ENCODE results near the gene CYYR1. TPM values are rescaled to one million over a fixed set of nuclear protein-coding genes. Genes with fewer than 3 reads are reported as not detected.

The CYYR1 gene
- polyA plus RNA-seq, 4 donors: 0.67 to 11.9 (median 3.4) TPM

DNA sequence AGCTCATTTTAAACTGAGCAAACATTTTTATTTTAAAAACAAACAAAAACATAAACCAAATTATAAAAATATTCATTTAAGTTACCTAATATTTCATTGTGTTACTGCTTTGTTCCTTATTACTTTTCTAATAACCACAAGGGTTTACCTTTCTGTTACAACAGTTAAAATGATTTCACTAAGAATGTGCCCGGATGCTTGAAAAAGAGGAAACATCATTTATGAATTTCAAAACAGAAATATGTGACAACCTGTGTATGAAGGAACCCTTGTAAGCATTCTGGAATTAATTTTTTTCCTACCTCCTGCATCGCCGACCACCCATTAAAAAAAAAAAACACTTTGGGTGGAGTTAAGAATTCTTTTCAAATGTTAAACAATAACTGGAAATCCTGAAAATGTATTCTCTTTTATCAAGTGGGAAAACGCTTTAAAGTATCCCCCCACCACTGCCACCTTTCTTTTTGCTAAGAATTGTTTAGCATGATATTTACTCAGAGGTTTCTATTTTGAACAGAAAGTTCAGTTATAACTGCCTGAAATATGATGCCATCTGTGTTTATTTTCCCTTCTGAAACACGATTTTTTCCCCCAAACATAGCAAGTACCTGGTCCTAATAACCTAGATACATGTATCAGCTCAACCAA, 9.1 kb downstream of the CYYR1 start:
- H3K27ac ChIP-seq (ENCODE audit: low read depth in 1 of 3, low read length in 2 of 3): no peak overlapping the region
- FAIRE-seq (no peak), DNase-seq (no peak)
- no peak overlapping the region for H3K4me3 ChIP-seq (ENCODE audit: low read depth in 1 of 3, low read length in 3 of 3)
- 48 to 49% (median 49%) methylated on average over 5 of the region's 5 CpGs for WGBS, 3 donors
- no peaks in the 10 kb centered on the region for H3K9me3 ChIP-seq (ENCODE audit: control insufficient read depth in 2 of 2, insufficient read depth in 1 of 2, low read depth in 1 of 2, low read length in 1 of 2)
- no peaks in the 10 kb centered on the region for H3K27me3 ChIP-seq (ENCODE audit: control insufficient read depth in 3 of 3, insufficient read depth in 3 of 3, low read length in 3 of 3)
- H3K36me3 ChIP-seq (ENCODE audit: control insufficient read depth in 3 of 3, insufficient read depth in 2 of 3, low read depth in 1 of 3, low read length in 3 of 3): no peaks in the 10 kb centered on the region
- no peaks in the 10 kb centered on the region for H3K4me1 ChIP-seq (ENCODE audit: control insufficient read depth in 3 of 3, insufficient read depth in 2 of 3, low read depth in 1 of 3, low read length in 2 of 3)

- 80 to 87% (median 87%) methylated on average over 3 of the region's 3 CpGs for WGBS, 3 donors
- H3K4me1 ChIP-seq (ENCODE audit: control insufficient read depth in 3 of 3, insufficient read depth in 2 of 3, low read depth in 1 of 3, low read length in 2 of 3): no peaks in the 10 kb centered on the region
- no peaks in the 10 kb centered on the region for H3K9me3 ChIP-seq (ENCODE audit: control insufficient read depth in 2 of 2, insufficient read depth in 1 of 2, low read depth in 1 of 2, low read length in 1 of 2)
- DNase-seq (no peak), FAIRE-seq (no peak)
- no peaks in the 10 kb centered on the region for H3K36me3 ChIP-seq (ENCODE audit: control insufficient read depth in 3 of 3, insufficient read depth in 2 of 3, low read depth in 1 of 3, low read length in 3 of 3)
- no peak overlapping the region for H3K4me3 ChIP-seq (ENCODE audit: low read depth in 1 of 3, low read length in 3 of 3)
- no peaks in the 10 kb centered on the region for H3K27me3 ChIP-seq (ENCODE audit: control insufficient read depth in 3 of 3, insufficient read depth in 3 of 3, low read length in 3 of 3)
- H3K27ac ChIP-seq (ENCODE audit: low read depth in 1 of 3, low read length in 2 of 3): no peak overlapping the region
Observed at GRCh38 chr21:26560612-26561011, 12.5 kb downstream of the CYYR1 start.

DNA sequence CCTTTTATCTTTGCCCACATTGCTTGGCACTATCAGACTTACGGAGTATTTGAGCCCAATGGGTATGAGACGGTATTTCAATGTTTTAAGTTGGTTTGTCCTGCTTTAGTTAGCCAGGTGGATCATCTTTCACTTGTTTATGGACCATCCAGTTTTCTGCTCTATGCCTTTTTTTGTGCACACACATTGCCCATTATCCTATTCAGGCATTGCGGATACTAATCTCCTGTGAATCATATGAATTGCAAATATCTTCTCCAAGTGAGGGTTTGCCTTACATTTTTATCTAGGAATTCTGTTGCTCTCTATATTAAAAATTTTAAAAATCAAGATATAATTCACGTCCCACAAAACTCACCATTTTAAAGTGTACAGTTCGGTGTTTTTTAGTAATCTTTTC, 14.0 kb downstream of the CYYR1 start:
- WGBS, 3 donors: 88 to 91% (median 89%) methylated on average over 5 of the region's 5 CpGs
- no peak for DNase-seq
- Histone ChIP-seq H3K4me3 (ENCODE audit: low read depth in 1 of 3, low read length in 3 of 3) (no peak overlapping the region), H3K9me3 (ENCODE audit: control insufficient read depth in 2 of 2, insufficient read depth in 1 of 2, low read depth in 1 of 2, low read length in 1 of 2) (no peaks in the 10 kb centered on the region), H3K27me3 (ENCODE audit: control insufficient read depth in 3 of 3, insufficient read depth in 3 of 3, low read length in 3 of 3) (no peaks in the 10 kb centered on the region), H3K36me3 (ENCODE audit: control insufficient read depth in 3 of 3, insufficient read depth in 2 of 3, low read depth in 1 of 3, low read length in 3 of 3) (no peaks in the 10 kb centered on the region), H3K27ac (ENCODE audit: low read depth in 1 of 3, low read length in 2 of 3) (no peak overlapping the region), H3K4me1 (ENCODE audit: control insufficient read depth in 3 of 3, insufficient read depth in 2 of 3, low read depth in 1 of 3, low read length in 2 of 3) (no peaks in the 10 kb centered on the region)
- no peak for FAIRE-seq

DNA sequence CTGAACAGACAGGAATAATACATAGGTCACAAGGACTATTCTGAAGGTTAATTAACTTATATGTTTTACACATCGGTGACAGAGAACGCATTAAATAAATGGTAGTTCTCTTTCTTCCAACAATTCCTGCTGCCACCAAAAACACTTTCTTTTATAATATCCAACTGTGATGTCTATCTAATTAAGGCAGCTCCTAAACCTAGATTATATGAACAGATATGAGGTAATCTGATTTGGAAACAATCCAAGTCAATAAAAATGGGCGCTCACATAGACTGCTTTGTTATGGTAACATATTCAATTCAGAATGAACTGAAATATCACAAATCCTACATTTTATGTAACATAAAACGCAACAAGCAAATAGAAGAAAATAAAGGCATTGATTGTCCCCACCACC, 16.0 kb downstream of the CYYR1 start:
- no peak for DNase-seq
- Histone ChIP-seq H3K4me1 (ENCODE audit: control insufficient read depth in 3 of 3, insufficient read depth in 2 of 3, low read depth in 1 of 3, low read length in 2 of 3) (no peaks in the 10 kb centered on the region), H3K4me3 (ENCODE audit: low read depth in 1 of 3, low read length in 3 of 3) (no peak overlapping the region), H3K9me3 (ENCODE audit: control insufficient read depth in 2 of 2, insufficient read depth in 1 of 2, low read depth in 1 of 2, low read length in 1 of 2) (no peaks in the 10 kb centered on the region), H3K27ac (ENCODE audit: low read depth in 1 of 3, low read length in 2 of 3) (no peak overlapping the region), H3K36me3 (ENCODE audit: control insufficient read depth in 3 of 3, insufficient read depth in 2 of 3, low read depth in 1 of 3, low read length in 3 of 3) (no peaks in the 10 kb centered on the region), H3K27me3 (ENCODE audit: control insufficient read depth in 3 of 3, insufficient read depth in 3 of 3, low read length in 3 of 3) (no peaks in the 10 kb centered on the region)
- 74 to 89% (median 85%) methylated on average over 4 of the region's 4 CpGs for WGBS, 3 donors
- FAIRE-seq: no peak

- Histone ChIP-seq H3K9me3 (ENCODE audit: control insufficient read depth in 2 of 2, insufficient read depth in 1 of 2, low read depth in 1 of 2, low read length in 1 of 2) (no peaks in the 10 kb centered on the region), H3K36me3 (ENCODE audit: control insufficient read depth in 3 of 3, insufficient read depth in 2 of 3, low read depth in 1 of 3, low read length in 3 of 3) (no peaks in the 10 kb centered on the region), H3K4me3 (ENCODE audit: low read depth in 1 of 3, low read length in 3 of 3) (no peak overlapping the region), H3K4me1 (ENCODE audit: control insufficient read depth in 3 of 3, insufficient read depth in 2 of 3, low read depth in 1 of 3, low read length in 2 of 3) (no peaks in the 10 kb centered on the region), H3K27ac (ENCODE audit: low read depth in 1 of 3, low read length in 2 of 3) (no peak overlapping the region), H3K27me3 (ENCODE audit: control insufficient read depth in 3 of 3, insufficient read depth in 3 of 3, low read length in 3 of 3) (no peaks in the 10 kb centered on the region)
- DNase-seq (no peak), FAIRE-seq (no peak)
- 77 to 95% (median 91%) methylated on average over 1 of the region's 1 CpG for WGBS, 3 donors
Observed at GRCh38 chr21:26555540-26556146, 17.4 kb downstream of the CYYR1 start.

DNA sequence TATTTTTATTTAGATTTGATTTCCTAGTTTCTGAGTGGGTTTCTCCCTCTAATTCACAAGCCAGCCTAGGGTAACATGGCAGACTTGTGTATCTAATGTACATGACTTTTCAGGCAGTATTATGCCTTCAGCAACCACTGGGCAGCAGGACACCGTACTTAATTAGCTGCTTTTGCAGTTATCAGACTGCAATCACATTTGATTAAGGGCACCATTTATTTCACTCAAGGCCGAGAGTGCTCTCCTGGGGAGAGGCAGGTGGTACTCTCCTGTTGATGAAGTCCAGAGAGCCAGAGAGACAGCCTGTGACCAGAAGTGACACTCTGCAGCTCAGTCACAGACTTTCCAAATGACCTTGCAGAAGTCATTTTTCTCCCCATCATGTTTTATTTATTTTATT, 18.7 kb downstream of the CYYR1 start:
- H3K27me3 ChIP-seq (ENCODE audit: control insufficient read depth in 3 of 3, insufficient read depth in 3 of 3, low read length in 3 of 3): no peaks in the 10 kb centered on the region
- DNase-seq: no peak
- H3K4me3 ChIP-seq (ENCODE audit: low read depth in 1 of 3, low read length in 3 of 3): no peak overlapping the region
- 25 to 77% (median 48%) methylated on average over 2 of the region's 2 CpGs for WGBS, 3 donors
- no peaks in the 10 kb centered on the region for H3K4me1 ChIP-seq (ENCODE audit: control insufficient read depth in 3 of 3, insufficient read depth in 2 of 3, low read depth in 1 of 3, low read length in 2 of 3)
- no peaks in the 10 kb centered on the region for H3K36me3 ChIP-seq (ENCODE audit: control insufficient read depth in 3 of 3, insufficient read depth in 2 of 3, low read depth in 1 of 3, low read length in 3 of 3)
- no peak overlapping the region for H3K27ac ChIP-seq (ENCODE audit: low read depth in 1 of 3, low read length in 2 of 3)
- no peaks in the 10 kb centered on the region for H3K9me3 ChIP-seq (ENCODE audit: control insufficient read depth in 2 of 2, insufficient read depth in 1 of 2, low read depth in 1 of 2, low read length in 1 of 2)
- no peak for FAIRE-seq

DNA sequence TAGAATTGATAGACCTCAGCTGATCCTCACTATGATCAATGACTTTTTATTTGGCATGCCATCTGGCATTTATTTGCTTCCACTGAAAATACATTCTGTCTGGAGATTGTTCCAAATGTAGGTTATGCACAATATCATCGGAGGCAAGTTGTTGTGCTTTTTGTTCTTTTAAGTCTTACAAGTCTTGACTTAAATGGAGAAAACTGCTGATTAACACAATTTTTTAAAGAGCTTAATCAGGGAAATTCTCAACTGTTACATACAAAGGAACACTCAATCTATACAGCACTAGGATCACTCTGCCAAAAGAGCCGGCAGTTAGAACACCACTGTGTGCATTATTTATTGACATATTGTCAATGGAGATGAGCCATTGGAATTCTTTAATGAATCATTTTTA, 19.2 kb downstream of the CYYR1 start:
- Histone ChIP-seq H3K9me3 (ENCODE audit: control insufficient read depth in 2 of 2, insufficient read depth in 1 of 2, low read depth in 1 of 2, low read length in 1 of 2) (no peaks in the 10 kb centered on the region), H3K36me3 (ENCODE audit: control insufficient read depth in 3 of 3, insufficient read depth in 2 of 3, low read depth in 1 of 3, low read length in 3 of 3) (no peaks in the 10 kb centered on the region), H3K27ac (ENCODE audit: low read depth in 1 of 3, low read length in 2 of 3) (no peak overlapping the region), H3K4me1 (ENCODE audit: control insufficient read depth in 3 of 3, insufficient read depth in 2 of 3, low read depth in 1 of 3, low read length in 2 of 3) (no peaks in the 10 kb centered on the region), H3K4me3 (ENCODE audit: low read depth in 1 of 3, low read length in 3 of 3) (no peak overlapping the region), H3K27me3 (ENCODE audit: control insufficient read depth in 3 of 3, insufficient read depth in 3 of 3, low read length in 3 of 3) (no peaks in the 10 kb centered on the region)
- WGBS, 3 donors: 85 to 93% (median 86%) methylated on average over 2 of the region's 2 CpGs
- no peak for FAIRE-seq
- DNase-seq: no peak

DNA sequence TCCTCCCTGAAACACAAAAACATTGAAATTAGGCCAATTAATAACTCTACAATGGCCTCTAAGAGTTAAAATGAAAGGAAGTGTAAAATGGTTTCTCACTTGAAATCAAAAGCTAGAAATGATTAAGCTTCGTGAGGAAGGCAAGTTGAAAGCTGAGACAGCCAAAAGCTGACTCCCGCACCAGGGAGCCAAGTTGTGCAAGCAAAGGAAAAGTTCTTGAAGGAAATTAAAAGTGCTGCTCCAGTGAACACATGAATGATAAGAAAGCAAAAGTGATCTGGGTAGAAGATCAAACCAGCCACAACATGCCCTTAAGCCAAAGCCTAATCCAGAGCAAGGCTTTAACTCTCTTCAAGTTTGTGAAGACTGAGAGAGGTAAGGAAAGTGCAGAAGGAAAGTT, 22.8 kb downstream of the CYYR1 start:
- WGBS, 3 donors: 39 to 55% (median 44%) methylated on average over 2 of the region's 2 CpGs
- Histone ChIP-seq H3K4me3 (ENCODE audit: low read depth in 1 of 3, low read length in 3 of 3) (no peak overlapping the region), H3K27me3 (ENCODE audit: control insufficient read depth in 3 of 3, insufficient read depth in 3 of 3, low read length in 3 of 3) (no peaks in the 10 kb centered on the region), H3K9me3 (ENCODE audit: control insufficient read depth in 2 of 2, insufficient read depth in 1 of 2, low read depth in 1 of 2, low read length in 1 of 2) (no peaks in the 10 kb centered on the region), H3K36me3 (ENCODE audit: control insufficient read depth in 3 of 3, insufficient read depth in 2 of 3, low read depth in 1 of 3, low read length in 3 of 3) (no peaks in the 10 kb centered on the region), H3K27ac (ENCODE audit: low read depth in 1 of 3, low read length in 2 of 3) (no peak overlapping the region), H3K4me1 (ENCODE audit: control insufficient read depth in 3 of 3, insufficient read depth in 2 of 3, low read depth in 1 of 3, low read length in 2 of 3) (no peaks in the 10 kb centered on the region)
- no peak for FAIRE-seq
- no peak for DNase-seq
